Fibroblast of mammary gland (primary cell): ENCODE results near the gene DCLK2.

Source experiments
- DNase-seq: peaks from one replicate; pipeline ENCODE4 v3.0.0-alpha.2; 2010; ENCODE audit warnings: low read depth
- H3K4me3 ChIP-seq: 2 replicates; pipeline ENCODE4 v1.5.1; 2011; ENCODE audit warnings: low read depth, mild to moderate bottlenecking, low read length, moderate library complexity; ENCODE audit not compliant: control insufficient read depth
- CTCF ChIP-seq: conservative IDR thresholded peaks from 2 replicates; pipeline ENCODE4 v1.5.1; 2011; ENCODE audit warnings: low read depth, low read length, inconsistent platforms; ENCODE audit not compliant: control insufficient read depth, insufficient read depth

DCLK2 gene

GRCh38 chr4:150229520-150229919 is 151.3 kb downstream of the DCLK2 start:
- H3K4me3 ChIP-seq: no peak overlapping the region
- no peak for TF ChIP-seq CTCF
- DNase-seq: peak; percentile 86

GRCh38 chr4:150230561-150230960 is 152.3 kb downstream of the DCLK2 start:
- TF ChIP-seq CTCF: no peak
- DNase-seq: no peak
- no peak overlapping the region for H3K4me3 ChIP-seq

- DNase-seq: peak; percentile 81
- no peak for TF ChIP-seq CTCF
- H3K4me3 ChIP-seq: no peak overlapping the region
These were observed 153.0 kb downstream of the DCLK2 start for GRCh38 chr4:150231107-150231770.

- TF ChIP-seq CTCF: no peak
- H3K4me3 ChIP-seq: no peak overlapping the region
- DNase-seq: peak; percentile 68
These were observed 153.8 kb downstream of the DCLK2 start for GRCh38 chr4:150232029-150232428.

- no peak for TF ChIP-seq CTCF
- DNase-seq: peak; percentile 35
- no peak overlapping the region for H3K4me3 ChIP-seq
These were observed 156.0 kb downstream of the DCLK2 start for GRCh38 chr4:150234246-150234645.

GRCh38 chr4:150235317-150235716 is 157.1 kb downstream of the DCLK2 start:
- DNase-seq: no peak
- no peak for TF ChIP-seq CTCF
- no peak overlapping the region for H3K4me3 ChIP-seq

- no peak for TF ChIP-seq CTCF
- H3K4me3 ChIP-seq: no peak overlapping the region
- no peak for DNase-seq
These were observed 157.6 kb downstream of the DCLK2 start for GRCh38 chr4:150235808-150236271.
